Thyroid gland (tissue), 4 donors: ENCODE results near the gene GRIN2D. TPM values are rescaled to one million over a fixed set of nuclear protein-coding genes. Genes with fewer than 3 reads are reported as not detected.

Source experiments
- DNase-seq, 2 donors: peaks; one replicate each; pipeline ENCODE4 v3.0.0-alpha.2; 2019
- H3K27ac ChIP-seq, 3 donors: fragments of 200-600 bp; sonication (generic); 1 replicate in 2 of 3; 2 replicates in 1 of 3; pipeline ENCODE4 v1.5.1; 2016 to 2019; ENCODE audit warnings: mild to moderate bottlenecking in 1 of 3, moderate library complexity in 1 of 3
- H3K27me3 ChIP-seq: fragments of 200-600 bp; sonication (generic); one replicate; pipeline ENCODE4 v1.5.1; 2019
- H3K36me3 ChIP-seq, 2 donors: fragments of 200-600 bp; sonication (generic); one replicate each; pipeline ENCODE4 v1.5.1; 2016 to 2019
- H3K4me1 ChIP-seq, 2 donors: fragments of 200-600 bp; sonication (generic); one replicate each; pipeline ENCODE4 v1.5.1; 2017 to 2019
- H3K4me3 ChIP-seq, 3 donors: fragments of 200-600 bp; sonication (generic); replicated peaks in 1 of 3; 1 replicate in 2 of 3; 2 replicates in 1 of 3; pipeline ENCODE4 v1.5.1; 2016; ENCODE audit warnings: mild to moderate bottlenecking in 1 of 3
- H3K9me3 ChIP-seq: fragments of 200-600 bp; sonication (generic); one replicate; pipeline ENCODE4 v1.5.1; 2017
- POLR2A ChIP-seq, 2 donors: fragments of 450-650 bp; IDR thresholded peaks; one replicate each; pipeline ENCODE4 v1.6.1; 2017; ENCODE audit warnings: antibody characterized with exemption in 2 of 2, mild to moderate bottlenecking in 2 of 2, moderate library complexity in 1 of 2
- WGBS, 2 donors: methylation state at CpG; one replicate each; pipeline ENCODE4 v1.1.5; 2017; 5-methylcytosine and 5-hydroxymethylcytosine counted together
- intact Hi-C: fragments of 100-400 bp; cut with DNase I; formaldehyde crosslinking; loops from one replicate; pipeline ENCODE4 v1.15.1; 2023
- total RNA-seq, 4 donors: library from RNA; depleted of rRNA; stranded (reverse); fragments of >200 nt; gene quantifications; one replicate each; pipeline ENCODE4 v1.2.3, GENCODE V29; 2016
- TF ChIP-seq, protein P1 (sequence below), 6 experiments: fragments of 200-600 bp in 3 of 6; fragments of 450-650 bp in 3 of 6; sonication (generic) in 3 of 6; IDR thresholded peaks; one replicate each; pipeline ENCODE4 v1.5.1; 2016 to 2019; ENCODE audit warnings: antibody characterized with exemption in 6 of 6, mild to moderate bottlenecking in 2 of 6, inconsistent platforms in 1 of 6, moderate library complexity in 1 of 6

GRIN2D gene
- total RNA-seq, 4 donors from 2014 or later: 0.56 to 2.2 (median 0.84) TPM

DNA sequence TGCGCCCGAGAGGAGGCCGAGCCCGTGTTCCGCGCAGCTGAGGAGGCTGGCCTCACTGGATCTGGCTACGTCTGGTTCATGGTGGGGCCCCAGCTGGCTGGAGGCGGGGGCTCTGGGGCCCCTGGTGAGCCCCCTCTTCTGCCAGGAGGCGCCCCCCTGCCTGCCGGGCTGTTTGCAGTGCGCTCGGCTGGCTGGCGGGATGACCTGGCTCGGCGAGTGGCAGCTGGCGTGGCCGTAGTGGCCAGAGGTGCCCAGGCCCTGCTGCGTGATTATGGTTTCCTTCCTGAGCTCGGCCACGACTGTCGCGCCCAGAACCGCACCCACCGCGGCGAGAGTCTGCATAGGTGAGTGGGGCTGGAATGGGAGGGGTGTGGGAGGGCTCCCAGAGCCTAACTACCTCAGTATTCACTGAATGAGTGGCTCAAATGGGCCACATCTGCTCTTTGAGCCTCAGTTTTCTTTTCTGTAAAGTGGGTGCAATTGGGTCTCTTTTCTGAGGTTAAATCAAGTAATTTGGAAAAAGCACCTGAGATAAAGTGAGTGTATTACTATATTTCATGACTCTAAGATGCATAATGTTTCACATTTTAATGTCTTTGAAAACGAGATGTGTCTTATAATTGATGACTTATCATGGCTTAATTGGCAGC, 11.7 kb downstream of the GRIN2D start:
- DNase-seq: no peak
- 88 to 94% methylated on average over 11 to 13 of the region's 27 CpGs for WGBS, 2 donors

DNA sequence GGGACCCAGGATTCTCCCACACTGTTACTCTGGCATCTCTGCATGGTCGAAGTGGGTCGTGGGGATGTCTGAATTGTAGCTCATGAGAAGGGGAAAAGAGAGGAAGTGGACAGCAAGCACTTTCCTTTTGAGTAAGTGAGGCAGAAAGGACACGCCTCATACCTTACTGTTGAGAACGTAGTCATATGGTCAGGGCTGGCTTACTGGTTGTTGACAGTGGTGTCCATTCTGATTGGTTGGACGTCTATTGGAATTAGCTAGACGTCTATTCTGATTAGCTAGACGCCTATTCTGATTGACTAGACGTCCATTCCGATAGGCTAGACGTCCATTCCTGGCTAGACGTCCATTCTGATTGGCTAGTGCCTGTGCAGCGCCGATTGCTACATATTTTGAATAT, 12.4 kb downstream of the GRIN2D start:
- no peaks in the 10 kb centered on the region for H3K27me3 ChIP-seq
- no peaks in the 10 kb centered on the region for H3K4me1 ChIP-seq
- no peak overlapping the region for H3K4me3 ChIP-seq
- no peaks in the 10 kb centered on the region for H3K9me3 ChIP-seq
- H3K27ac ChIP-seq: no peak overlapping the region
- H3K36me3 ChIP-seq: no peaks in the 10 kb centered on the region
- DNase-seq: no peak
- TF ChIP-seq, protein P1, sequence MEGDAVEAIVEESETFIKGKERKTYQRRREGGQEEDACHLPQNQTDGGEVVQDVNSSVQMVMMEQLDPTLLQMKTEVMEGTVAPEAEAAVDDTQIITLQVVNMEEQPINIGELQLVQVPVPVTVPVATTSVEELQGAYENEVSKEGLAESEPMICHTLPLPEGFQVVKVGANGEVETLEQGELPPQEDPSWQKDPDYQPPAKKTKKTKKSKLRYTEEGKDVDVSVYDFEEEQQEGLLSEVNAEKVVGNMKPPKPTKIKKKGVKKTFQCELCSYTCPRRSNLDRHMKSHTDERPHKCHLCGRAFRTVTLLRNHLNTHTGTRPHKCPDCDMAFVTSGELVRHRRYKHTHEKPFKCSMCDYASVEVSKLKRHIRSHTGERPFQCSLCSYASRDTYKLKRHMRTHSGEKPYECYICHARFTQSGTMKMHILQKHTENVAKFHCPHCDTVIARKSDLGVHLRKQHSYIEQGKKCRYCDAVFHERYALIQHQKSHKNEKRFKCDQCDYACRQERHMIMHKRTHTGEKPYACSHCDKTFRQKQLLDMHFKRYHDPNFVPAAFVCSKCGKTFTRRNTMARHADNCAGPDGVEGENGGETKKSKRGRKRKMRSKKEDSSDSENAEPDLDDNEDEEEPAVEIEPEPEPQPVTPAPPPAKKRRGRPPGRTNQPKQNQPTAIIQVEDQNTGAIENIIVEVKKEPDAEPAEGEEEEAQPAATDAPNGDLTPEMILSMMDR (IDR thresholded peaks at IDR 0.05): no peak
- no peak for TF ChIP-seq POLR2A (IDR thresholded peaks at IDR 0.05)
- intact Hi-C loops: no loop called here
- WGBS, 2 donors: 86 to 87% methylated on average over 13 of the region's 13 CpGs

More for the DNA sequence above, 11.7 kb downstream of the GRIN2D start:
- Histone ChIP-seq H3K36me3 (no peaks in the 10 kb centered on the region), H3K4me3 (no peak overlapping the region), H3K9me3 (no peaks in the 10 kb centered on the region), H3K4me1 (no peaks in the 10 kb centered on the region), H3K27me3 (no peaks in the 10 kb centered on the region), H3K27ac (no peak overlapping the region)
- TF ChIP-seq, protein P1 (IDR thresholded peaks at IDR 0.05): no peak
- no peak for TF ChIP-seq POLR2A (IDR thresholded peaks at IDR 0.05)
- intact Hi-C loops: no loop called here

DNA sequence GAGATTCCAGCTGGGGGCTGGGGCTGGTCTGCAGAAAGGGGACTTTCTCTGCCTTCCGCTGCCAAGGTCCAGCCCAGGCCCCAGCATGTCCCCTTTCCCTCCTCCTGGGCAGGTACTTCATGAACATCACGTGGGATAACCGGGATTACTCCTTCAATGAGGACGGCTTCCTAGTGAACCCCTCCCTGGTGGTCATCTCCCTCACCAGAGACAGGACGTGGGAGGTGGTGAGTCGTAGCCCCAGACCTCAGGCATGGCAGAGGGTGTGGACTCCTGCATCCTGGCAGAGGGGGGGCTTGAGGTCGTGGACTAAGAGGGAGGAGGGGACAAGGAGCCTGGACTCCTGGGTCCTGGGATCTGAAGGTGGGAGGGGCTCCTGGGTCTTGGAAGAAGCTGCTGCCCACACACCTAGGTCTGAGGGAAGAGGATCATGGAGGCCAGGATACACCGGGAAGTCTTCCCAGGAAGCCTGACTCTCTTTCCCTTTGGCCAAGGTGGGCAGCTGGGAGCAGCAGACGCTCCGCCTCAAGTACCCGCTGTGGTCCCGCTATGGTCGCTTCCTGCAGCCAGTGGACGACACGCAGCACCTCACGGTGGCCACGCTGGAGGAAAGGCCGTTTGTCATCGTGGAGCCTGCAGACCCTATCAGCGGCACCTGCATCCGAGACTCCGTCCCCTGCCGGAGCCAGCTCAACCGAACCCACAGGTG, 20.6 kb downstream of the GRIN2D start:
- intact Hi-C loops: no loop called here
- Histone ChIP-seq H3K9me3 (no peaks in the 10 kb centered on the region), H3K36me3 (no peaks in the 10 kb centered on the region), H3K4me1 (peaks cover 13 to 26% of the 10 kb centered on the region in 2 donors), H3K4me3 (peak overlapping the region in 1 of 3 donors; percentile 22), H3K27ac (peak overlapping the region in 1 of 3 donors; percentile 61), H3K27me3 (no peaks in the 10 kb centered on the region)
- TF ChIP-seq, protein P1 (IDR thresholded peaks at IDR 0.05): no peak
- no peak for TF ChIP-seq POLR2A (IDR thresholded peaks at IDR 0.05)
- DNase-seq: peak; percentile 29 to 38
- WGBS, 2 donors: 31 to 39% methylated on average over 14 to 19 of the region's 24 CpGs

DNA sequence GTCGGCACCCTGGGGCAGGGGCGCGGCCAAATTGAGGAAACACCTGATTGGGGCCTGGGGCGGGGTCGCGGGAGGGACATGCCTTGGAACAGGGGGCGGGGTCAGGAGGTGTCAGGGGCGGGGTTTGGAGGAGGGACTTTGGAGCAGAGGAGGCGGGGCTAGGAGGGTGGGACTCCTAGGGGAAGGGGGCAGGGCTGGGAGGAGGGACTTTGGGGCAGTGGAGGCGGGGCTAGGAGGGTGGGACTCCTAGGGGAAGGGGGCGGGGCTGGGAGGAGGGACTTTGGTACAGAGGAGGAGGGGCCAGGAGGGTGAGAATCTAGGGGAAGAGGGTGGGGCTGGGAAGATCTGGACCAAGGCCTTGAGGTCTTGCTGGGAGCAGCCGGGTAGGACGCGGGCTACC, 21.9 kb downstream of the GRIN2D start:
- H3K27ac ChIP-seq: peak overlapping the region in 1 of 3 donors; percentile 74
- peak; percentile 69 to 71 for DNase-seq
- WGBS, 2 donors: 14 to 15% methylated on average over 14 of the region's 14 CpGs
- no peaks in the 10 kb centered on the region for H3K9me3 ChIP-seq
- peak overlapping the region in 1 of 3 donors; percentile 22 for H3K4me3 ChIP-seq
- no peaks in the 10 kb centered on the region for H3K27me3 ChIP-seq
- TF ChIP-seq POLR2A (IDR thresholded peaks at IDR 0.05): no peak
- TF ChIP-seq, protein P1 (IDR thresholded peaks at IDR 0.05): no peak
- intact Hi-C loops: no loop called here
- peaks cover 13 to 26% of the 10 kb centered on the region in 2 donors for H3K4me1 ChIP-seq
- no peaks in the 10 kb centered on the region for H3K36me3 ChIP-seq

DNA sequence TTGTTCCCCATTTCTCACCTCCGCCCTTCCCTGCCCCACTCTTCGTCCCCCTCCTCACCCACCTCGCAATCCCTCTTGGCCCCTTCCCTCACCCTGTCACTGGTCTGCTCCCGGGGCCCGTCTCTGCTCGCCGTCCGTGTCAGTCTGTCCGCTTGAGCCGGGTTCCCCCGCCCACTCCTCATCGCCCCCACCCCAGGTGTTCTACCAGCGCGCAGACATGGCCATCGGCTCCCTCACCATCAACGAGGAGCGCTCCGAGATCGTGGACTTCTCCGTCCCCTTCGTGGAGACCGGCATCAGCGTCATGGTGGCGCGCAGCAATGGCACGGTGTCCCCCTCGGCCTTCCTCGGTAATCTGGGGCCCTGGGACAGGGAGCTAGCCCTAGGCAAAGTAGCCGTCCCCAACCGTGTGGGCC, 22.3 kb downstream of the GRIN2D start:
- no peaks in the 10 kb centered on the region for H3K27me3 ChIP-seq
- no peaks in the 10 kb centered on the region for H3K9me3 ChIP-seq
- no peaks in the 10 kb centered on the region for H3K36me3 ChIP-seq
- intact Hi-C loops: no loop called here
- 31 to 48% methylated on average over 14 to 30 of the region's 30 CpGs for WGBS, 2 donors
- H3K27ac ChIP-seq: peak overlapping the region in 1 of 3 donors; percentile 74
- TF ChIP-seq POLR2A (IDR thresholded peaks at IDR 0.05): no peak
- TF ChIP-seq, protein P1 (IDR thresholded peaks at IDR 0.05): no peak
- H3K4me1 ChIP-seq: peaks cover 13 to 26% of the 10 kb centered on the region in 2 donors
- no peak overlapping the region for H3K4me3 ChIP-seq
- no peak for DNase-seq
